ENCODE measurements around the gene B4GALT1.

GRCh38 chr9:33197279-33198152 lies 30.4 kb upstream of the B4GALT1 start:
- TF ChIP-seq FOXK2 (IDR thresholded peaks at IDR 0.05) (no peak), ZNF384 (IDR thresholded peaks at IDR 0.05) (no peak), FOXM1 (IDR thresholded peaks at IDR 0.05; ENCODE audit: borderline replicate concordance) (no peak), BHLHE40 (IDR thresholded peaks at IDR 0.05; ENCODE audit: borderline replicate concordance) (no peak), LEF1 (IDR thresholded peaks at IDR 0.05; ENCODE audit: borderline replicate concordance) (no peak), PKNOX1 (IDR thresholded peaks at IDR 0.05) (no peak), ELF4 (IDR thresholded peaks at IDR 0.05) (no peak)

Measured in HEK293T (cell line).